Retinal pigment epithelial cell (primary cell): ENCODE measurements around the gene PCCB.
"Not testable (repeated sequence)": the region's sequence is repeated elsewhere in the genome, so short reads cannot be mapped to it uniquely, and the experiment has no call there.

ENCODE experiments used
- DNase-seq: peaks from one replicate; pipeline ENCODE4 v3.0.0-alpha.2; 2010; ENCODE audit warnings: low read depth
- H3K4me3 ChIP-seq: 2 replicates; pipeline ENCODE4 v1.5.1; 2011; ENCODE audit warnings: mild to moderate bottlenecking, low read length, control low read depth, moderate library complexity
- TF ChIP-seq, protein P1 (sequence below): conservative IDR thresholded peaks from 2 replicates; pipeline ENCODE4 v1.5.1; 2011; ENCODE audit warnings: low read depth, low read length, control low read depth, inconsistent platforms

PCCB gene

DNA sequence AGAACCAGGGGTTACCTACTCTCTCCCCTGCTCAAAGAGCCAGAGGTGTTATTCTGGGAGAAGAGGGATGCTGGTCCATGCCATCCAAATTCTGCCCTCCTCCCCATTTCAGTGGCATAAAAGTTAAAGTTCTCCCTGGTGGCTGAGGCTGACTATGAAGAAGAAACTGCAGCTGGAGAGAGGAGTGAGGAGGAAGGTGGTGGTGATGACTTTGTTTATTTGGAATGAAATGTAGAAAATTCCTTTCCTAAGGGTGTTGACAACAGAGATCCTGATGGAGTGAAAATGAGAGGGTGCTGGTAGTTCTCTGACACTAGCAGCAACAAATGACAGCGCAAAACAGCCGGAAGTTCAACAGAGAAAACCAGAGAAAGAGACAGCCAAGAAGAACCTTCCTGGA is 100.4 kb downstream of the PCCB start:
- no peak overlapping the region for H3K4me3 ChIP-seq
- DNase-seq: no peak
- TF ChIP-seq, protein P1, sequence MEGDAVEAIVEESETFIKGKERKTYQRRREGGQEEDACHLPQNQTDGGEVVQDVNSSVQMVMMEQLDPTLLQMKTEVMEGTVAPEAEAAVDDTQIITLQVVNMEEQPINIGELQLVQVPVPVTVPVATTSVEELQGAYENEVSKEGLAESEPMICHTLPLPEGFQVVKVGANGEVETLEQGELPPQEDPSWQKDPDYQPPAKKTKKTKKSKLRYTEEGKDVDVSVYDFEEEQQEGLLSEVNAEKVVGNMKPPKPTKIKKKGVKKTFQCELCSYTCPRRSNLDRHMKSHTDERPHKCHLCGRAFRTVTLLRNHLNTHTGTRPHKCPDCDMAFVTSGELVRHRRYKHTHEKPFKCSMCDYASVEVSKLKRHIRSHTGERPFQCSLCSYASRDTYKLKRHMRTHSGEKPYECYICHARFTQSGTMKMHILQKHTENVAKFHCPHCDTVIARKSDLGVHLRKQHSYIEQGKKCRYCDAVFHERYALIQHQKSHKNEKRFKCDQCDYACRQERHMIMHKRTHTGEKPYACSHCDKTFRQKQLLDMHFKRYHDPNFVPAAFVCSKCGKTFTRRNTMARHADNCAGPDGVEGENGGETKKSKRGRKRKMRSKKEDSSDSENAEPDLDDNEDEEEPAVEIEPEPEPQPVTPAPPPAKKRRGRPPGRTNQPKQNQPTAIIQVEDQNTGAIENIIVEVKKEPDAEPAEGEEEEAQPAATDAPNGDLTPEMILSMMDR: no peak

DNA sequence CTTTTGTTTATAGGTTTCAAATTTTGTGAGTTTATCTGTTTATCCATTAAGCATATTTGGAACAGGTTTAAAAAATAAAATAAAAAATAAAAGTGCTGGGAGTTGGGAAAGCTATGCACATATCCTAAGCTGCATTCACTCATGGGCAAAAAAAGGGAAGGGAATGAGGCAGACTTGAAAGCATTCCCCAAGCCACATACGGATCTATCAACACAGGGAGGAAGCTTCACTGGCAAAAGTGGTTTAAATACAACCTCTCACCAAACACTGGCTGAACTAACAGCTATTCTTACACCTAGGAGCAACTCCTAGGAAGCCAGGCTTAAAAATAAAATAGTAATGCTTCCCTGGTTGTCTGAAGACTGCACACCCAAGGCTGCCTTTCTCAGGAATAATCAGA is 101.2 kb downstream of the PCCB start:
- TF ChIP-seq, protein P1: no peak
- no peak overlapping the region for H3K4me3 ChIP-seq
- DNase-seq: no peak

DNA sequence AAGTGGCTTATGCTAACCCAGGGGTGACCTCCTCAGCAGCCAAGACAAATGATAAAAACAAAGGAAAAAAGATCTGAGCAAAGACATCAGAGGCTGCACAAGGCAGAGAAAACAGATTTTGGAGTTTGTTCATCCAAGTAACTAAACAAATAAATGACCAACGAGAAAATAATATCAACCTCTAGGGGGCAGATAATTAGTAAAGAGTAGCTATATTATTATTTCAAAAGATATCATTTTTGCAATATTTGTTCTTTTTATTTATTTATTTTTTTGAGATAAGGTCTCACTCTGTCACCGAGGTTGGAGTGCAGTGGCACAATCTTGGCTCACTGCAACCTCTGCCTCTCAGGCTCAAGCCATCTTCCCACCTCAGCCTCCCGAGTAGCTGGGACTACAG is 101.8 kb downstream of the PCCB start:
- TF ChIP-seq, protein P1: peak; percentile 6
- no peak for DNase-seq
- no peak overlapping the region for H3K4me3 ChIP-seq

DNA sequence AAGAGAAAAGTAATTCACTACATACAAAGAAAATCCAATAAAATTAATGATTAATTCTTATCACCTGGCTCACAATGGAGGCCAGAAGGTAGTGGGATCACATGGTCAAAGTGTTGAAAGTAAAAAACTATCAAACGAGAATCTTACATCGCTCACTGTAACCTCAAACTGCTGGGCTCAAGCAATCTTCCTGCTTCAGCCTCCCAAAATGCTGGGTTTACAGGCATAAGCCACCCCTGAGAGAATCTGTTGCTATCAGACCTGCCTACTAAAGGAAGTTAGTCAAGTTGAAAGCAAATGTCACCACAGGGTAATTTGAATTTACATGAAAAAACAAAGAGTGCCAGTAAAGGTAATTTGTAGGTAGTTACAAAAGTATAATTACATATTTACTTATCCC is 103.3 kb downstream of the PCCB start:
- H3K4me3 ChIP-seq: no peak overlapping the region
- DNase-seq: no peak
- TF ChIP-seq, protein P1: no peak

DNA sequence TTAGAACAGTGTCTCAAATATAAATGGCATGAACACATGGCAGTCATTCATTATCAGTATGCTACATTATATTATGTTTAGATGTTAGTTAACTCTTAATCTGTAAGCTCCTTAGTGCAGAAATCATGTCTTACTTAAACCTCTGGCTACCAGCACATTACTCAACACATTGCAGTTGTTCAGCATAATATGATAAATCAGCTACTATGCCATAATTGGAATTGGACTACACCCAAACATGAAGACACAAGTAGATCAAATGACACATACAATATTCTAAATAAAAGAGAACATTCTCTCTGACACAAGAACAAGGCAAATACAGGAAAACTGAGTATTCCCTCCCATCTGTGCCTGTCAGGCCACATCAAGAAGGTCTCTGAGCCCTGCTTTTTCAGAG is 116.1 kb downstream of the PCCB start:
- DNase-seq: no peak
- no peak overlapping the region for H3K4me3 ChIP-seq
- TF ChIP-seq, protein P1: no peak

DNA sequence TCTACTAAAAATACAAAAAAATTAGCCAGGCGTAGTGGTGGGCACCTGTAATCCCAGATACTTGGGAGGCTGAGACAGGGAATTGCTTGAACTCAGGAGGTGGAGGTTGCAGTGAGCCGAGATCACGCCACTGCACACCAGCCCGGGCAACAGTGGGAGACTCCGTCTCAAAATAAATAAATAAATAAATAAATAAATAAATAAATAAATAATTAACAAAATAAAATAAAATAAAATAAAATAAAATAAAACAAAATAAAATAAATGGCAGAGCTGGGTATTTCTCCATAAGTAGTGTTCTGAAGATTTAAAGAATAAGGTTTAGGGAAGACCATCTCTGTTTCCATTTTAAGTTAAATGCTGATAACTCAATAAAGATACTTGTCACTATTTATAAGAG is 125.7 kb downstream of the PCCB start:
- not testable (repeated sequence) for DNase-seq, H3K4me3 ChIP-seq

DNA sequence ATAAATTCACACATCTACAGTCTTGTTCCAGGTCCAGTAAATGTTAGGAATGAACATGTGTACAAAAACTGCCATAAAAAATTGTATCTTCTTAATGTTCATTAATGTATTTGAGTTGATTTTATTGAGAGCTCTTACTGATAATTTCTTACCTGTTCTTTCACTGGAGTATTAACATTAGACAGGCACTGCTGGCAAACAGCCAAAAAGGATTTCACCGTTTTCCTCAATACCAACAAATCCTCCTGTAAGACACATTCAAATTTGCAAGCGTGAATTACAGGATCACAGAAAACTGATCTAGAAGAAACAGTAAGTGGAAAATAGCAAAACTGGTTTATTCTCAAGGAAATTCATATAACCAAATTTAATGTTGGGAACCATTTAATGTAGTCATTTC is 127.4 kb downstream of the PCCB start:
- no peak overlapping the region for H3K4me3 ChIP-seq
- DNase-seq: no peak
- TF ChIP-seq, protein P1: no peak

DNA sequence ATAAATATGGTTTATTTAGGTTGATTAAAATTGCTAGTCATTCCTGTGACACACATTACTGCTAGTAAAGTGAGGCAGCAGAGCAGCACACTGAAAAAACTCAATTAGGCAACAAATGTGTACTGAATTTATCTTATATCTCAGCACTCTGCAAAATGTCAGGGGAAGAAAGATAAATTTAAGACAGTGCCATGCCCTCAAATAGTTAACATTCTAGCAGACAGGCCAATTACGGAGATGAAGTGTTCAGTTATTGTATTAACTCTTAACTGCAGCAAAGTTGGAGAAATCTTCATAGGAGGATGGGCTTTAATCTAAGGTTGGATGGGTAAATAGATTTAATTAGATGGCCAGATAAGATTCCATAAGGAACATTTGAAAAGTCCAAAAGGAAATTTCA is 127.9 kb downstream of the PCCB start:
- TF ChIP-seq, protein P1: no peak
- no peak overlapping the region for H3K4me3 ChIP-seq
- no peak for DNase-seq
